GM12878 (cell line): ENCODE measurements around the gene LRRTM3. TPM values are rescaled to one million over a fixed set of nuclear protein-coding genes. Genes with fewer than 3 reads are reported as not detected.

Experiments
- ATAC-seq: fragments of 200-7000 bp; cut with Tn5 transposase; 3 replicates; pipeline ENCODE4 v1.9.1; 2020; ENCODE audit warnings: mild to moderate bottlenecking, moderate library complexity
- BruUV-seq: library from RNA; stranded (reverse); fragments of 400-500 nt; replicated peaks from 2 replicates; lab custom pipeline; 2021; lab: Mats Ljungman, UMichigan
- CTCF ChIA-PET: fragments of 300-600 bp; sonication (Branson Sonifier 250); formaldehyde crosslinking; extraction: SDS; loops from one replicate; lab custom pipeline; 2021; ENCODE audit warnings: inconsistent platforms; lab: Yijun Ruan, JAX
- POLR2A ChIA-PET: fragments of 350-600 bp; formaldehyde crosslinking; extraction: SDS; loops from one replicate; lab custom pipeline; 2021; ENCODE audit warnings: inconsistent platforms; lab: Charles Lee
- RAD21 ChIA-PET: fragments of 300-600 bp; sonication (Branson Sonifier 250); formaldehyde crosslinking; loops from one replicate; lab custom pipeline; 2023; ENCODE audit warnings: antibody characterized with exemption; ENCODE audit not compliant: unreplicated experiment; lab: Charles Lee
- SMC1A ChIA-PET: fragments of 300-600 bp; sonication (Branson Sonifier 250); formaldehyde crosslinking; loops from one replicate; lab custom pipeline; 2023; ENCODE audit not compliant: unreplicated experiment, uncharacterized antibody; lab: Charles Lee
- DNase-seq: peaks from one replicate; pipeline ENCODE4 v3.0.0-alpha.2; 2011; ENCODE audit warnings: low read depth, low spot score
- FAIRE-seq: peaks from 3 replicates; lab custom pipeline; 2011; peaks lifted over from hg19 to GRCh38; lab: Jason Lieb, UNC
- H2AFZ ChIP-seq: 2 replicates; pipeline ENCODE4 v1.6.0; 2011; ENCODE audit warnings: low read depth, low read length, control low read depth; ENCODE audit not compliant: control insufficient read depth
- H3K27ac ChIP-seq: 2 replicates; pipeline ENCODE4 v1.5.1; 2011; ENCODE audit warnings: control low read depth; ENCODE audit not compliant: control insufficient read depth, insufficient read depth
- H3K27me3 ChIP-seq, 2 experiments: replicated peaks in 1 of 2; 2 replicates each; pipeline versions ENCODE4 v1.6.0 to v1.6.1; 2011; ENCODE audit warnings: low read length in 1 of 2; ENCODE audit not compliant: control insufficient read depth in 2 of 2, insufficient read depth in 2 of 2
- H3K36me3 ChIP-seq, 2 experiments: 2 replicates each; pipeline ENCODE4 v1.5.1; 2011; ENCODE audit warnings: low read length in 1 of 2; ENCODE audit not compliant: control insufficient read depth in 2 of 2, insufficient read depth in 2 of 2
- H3K4me1 ChIP-seq: 2 replicates; pipeline ENCODE4 v1.6.1; 2011; ENCODE audit warnings: mild to moderate bottlenecking, low read length, moderate library complexity, mixed read lengths; ENCODE audit not compliant: control insufficient read depth, insufficient read depth
- H3K4me2 ChIP-seq: 2 replicates; pipeline ENCODE4 v1.6.0; 2011; ENCODE audit warnings: control low read depth; ENCODE audit not compliant: control insufficient read depth, insufficient read depth
- H3K4me3 ChIP-seq: fragments of 200-600 bp; sonication (generic); 2 replicates; pipeline ENCODE4 v1.5.1; 2016
- H3K79me2 ChIP-seq: 2 replicates; pipeline ENCODE4 v1.6.0; 2011; ENCODE audit warnings: low read length; ENCODE audit not compliant: control insufficient read depth, insufficient read depth
- H3K9ac ChIP-seq: 2 replicates; pipeline ENCODE4 v1.8.0; 2011; ENCODE audit warnings: low read length, control low read depth, mixed read lengths; ENCODE audit not compliant: control insufficient read depth, insufficient read depth
- H3K9me3 ChIP-seq: replicated peaks from 3 replicates; pipeline ENCODE4 v1.5.1; 2011; ENCODE audit warnings: mild to moderate bottlenecking, low read length; ENCODE audit not compliant: control insufficient read depth, insufficient read depth
- H4K20me1 ChIP-seq: 2 replicates; pipeline ENCODE4 v1.6.0; 2011; ENCODE audit not compliant: control insufficient read depth, insufficient read depth
- BRCA1 ChIP-seq: IDR thresholded peaks from 2 replicates; pipeline ENCODE4 v1.6.1; 2011; ENCODE audit warnings: low read depth, low read length, improper control_type of control experiment
- EED ChIP-seq: sonication (generic); IDR thresholded peaks from 2 replicates; pipeline ENCODE4 v1.6.1; 2016; ENCODE audit warnings: antibody characterized with exemption, low read depth
- HDAC6 ChIP-seq: fragments of 200-600 bp; sonication (generic); IDR thresholded peaks from one replicate; pipeline ENCODE4 v1.8.0; 2017; ENCODE audit warnings: antibody characterized with exemption; ENCODE audit not compliant: unreplicated experiment
- KDM1A ChIP-seq: fragments of 200-600 bp; sonication (generic); IDR thresholded peaks from 2 replicates; pipeline ENCODE4 v1.6.1; 2016; ENCODE audit warnings: borderline replicate concordance
- LARP7 ChIP-seq: fragments of 450-650 bp; IDR thresholded peaks from 2 replicates; pipeline ENCODE4 v1.6.1; 2017; ENCODE audit warnings: mild to moderate bottlenecking
- MTA3 ChIP-seq: IDR thresholded peaks from 2 replicates; pipeline ENCODE4 v1.6.1; 2012; ENCODE audit warnings: low read length, inconsistent platforms, borderline replicate concordance
- MXI1 ChIP-seq: fragments of 150-350 bp; IDR thresholded peaks from 2 replicates; pipeline ENCODE4 v1.6.1; 2011; ENCODE audit warnings: low read depth, mild to moderate bottlenecking, inconsistent platforms, low read length, improper control_type of control experiment
- NR2F1 ChIP-seq: fragments of 450-650 bp; conservative IDR thresholded peaks from 2 replicates; pipeline ENCODE4 v1.6.1; 2017; ENCODE audit warnings: mild to moderate bottlenecking
- PAX8 ChIP-seq: fragments of 450-650 bp; IDR thresholded peaks from 2 replicates; pipeline ENCODE4 v1.6.1; 2017; ENCODE audit warnings: mild to moderate bottlenecking, moderate library complexity
- SMARCA5 ChIP-seq: fragments of 450-650 bp; IDR thresholded peaks from 2 replicates; pipeline ENCODE4 v1.6.1; 2017; ENCODE audit warnings: mild to moderate bottlenecking
- WGBS: methylation state at CpG from one replicate; pipeline ENCODE4 v1.1.6; 2016; ENCODE audit warnings: low lambda C conversion rate; ENCODE audit not compliant: insufficient replicate concordance, insufficient coverage; ENCODE audit errors: missing lambda C conversion rate; 5-methylcytosine and 5-hydroxymethylcytosine counted together
- in situ Hi-C: fragments of 300-500 bp; cut with MboI; formaldehyde crosslinking; loops from 9 replicates; pipeline ENCODE4 v1.14.3; 2018; ENCODE audit warnings: mixed read lengths
- intact Hi-C: fragments of 100-400 bp; cut with micrococcal nuclease; formaldehyde crosslinking; loops from one replicate; pipeline ENCODE4 v1.14.2; 2022; ENCODE audit not compliant: unreplicated experiment
- polyA plus RNA-seq, 11 experiments: library from polyadenylated mRNA; depleted of rRNA in 4 of 11; unstranded in 6 of 11; stranded (reverse) in 5 of 11; fragments of >200 nt; fragmentation: Nextera tagmentation in 4 of 11; fragmentation: Illumina TruSeq in 1 of 11; extraction: Ambion mirVana in 4 of 11; extraction: Trizol in 1 of 11; gene quantifications; 1 replicate in 1 of 11; 2 replicates in 10 of 11; pipeline versions ENCODE4 v1.2.1 to v1.2.3, GENCODE V29; 2011 to 2016; ENCODE audit warnings: inconsistent platforms in 2 of 11, missing spikeins in 2 of 11, low read depth in 1 of 11
- total RNA-seq, 4 experiments: library from RNA; depleted of rRNA in 3 of 4; stranded (reverse); fragments of >200 nt in 3 of 4; fragmentation: Illumina TruSeq in 1 of 4; extraction: Trizol in 1 of 4; gene quantifications; 2 replicates each; pipeline versions ENCODE4 v1.2.1 to v1.2.3, GENCODE V29; 2013 to 2021
- TF ChIP-seq, protein P1 (sequence below): IDR thresholded peaks from 2 replicates; pipeline ENCODE4 v1.6.1; 2012; ENCODE audit warnings: low read depth, low read length, improper control_type of control experiment
- TF ChIP-seq, protein P2 (sequence below): fragments of 450-650 bp; formaldehyde crosslinking; IDR thresholded peaks from 2 replicates; pipeline ENCODE4 v1.4.0; 2022; ENCODE audit warnings: mild to moderate bottlenecking, moderate library complexity
- TF ChIP-seq, protein P3 (sequence below): IDR thresholded peaks from 2 replicates; pipeline ENCODE4 v1.6.1; 2012; ENCODE audit warnings: mild to moderate bottlenecking, low read depth, low read length
- TF ChIP-seq, protein P4 (sequence below): fragments of 450-650 bp; IDR thresholded peaks from 2 replicates; pipeline ENCODE4 v1.6.1; 2016; ENCODE audit warnings: mild to moderate bottlenecking

The LRRTM3 gene
- total and polyA plus RNA-seq, 10 of the 15 experiments (the other 5 are each of a cell fraction or from before 2014, with no cell fraction given) = not detected

DNA sequence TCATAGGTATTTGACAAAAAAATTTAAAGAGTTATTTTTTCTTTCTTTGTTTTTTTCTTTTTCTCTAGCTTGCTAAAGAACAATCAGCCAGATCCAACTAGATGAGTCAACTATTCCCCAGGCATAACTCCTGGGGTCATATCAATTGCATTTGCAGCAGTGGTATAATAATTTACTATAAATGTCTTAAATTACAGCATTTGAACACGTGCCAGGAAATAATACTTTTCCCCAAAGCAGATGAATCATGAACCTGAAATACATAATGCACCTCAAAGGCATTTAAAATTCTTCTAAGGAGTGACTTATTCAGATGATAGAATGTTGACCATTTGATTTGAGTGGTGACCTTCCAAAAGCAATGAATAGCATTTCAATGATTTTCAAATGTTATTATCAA lies 190.1 kb downstream of the LRRTM3 start (continued):
- TF ChIP-seq SMARCA5 = no peak
- TF ChIP-seq, protein P1, sequence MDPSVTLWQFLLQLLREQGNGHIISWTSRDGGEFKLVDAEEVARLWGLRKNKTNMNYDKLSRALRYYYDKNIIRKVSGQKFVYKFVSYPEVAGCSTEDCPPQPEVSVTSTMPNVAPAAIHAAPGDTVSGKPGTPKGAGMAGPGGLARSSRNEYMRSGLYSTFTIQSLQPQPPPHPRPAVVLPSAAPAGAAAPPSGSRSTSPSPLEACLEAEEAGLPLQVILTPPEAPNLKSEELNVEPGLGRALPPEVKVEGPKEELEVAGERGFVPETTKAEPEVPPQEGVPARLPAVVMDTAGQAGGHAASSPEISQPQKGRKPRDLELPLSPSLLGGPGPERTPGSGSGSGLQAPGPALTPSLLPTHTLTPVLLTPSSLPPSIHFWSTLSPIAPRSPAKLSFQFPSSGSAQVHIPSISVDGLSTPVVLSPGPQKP = no peak

DNA sequence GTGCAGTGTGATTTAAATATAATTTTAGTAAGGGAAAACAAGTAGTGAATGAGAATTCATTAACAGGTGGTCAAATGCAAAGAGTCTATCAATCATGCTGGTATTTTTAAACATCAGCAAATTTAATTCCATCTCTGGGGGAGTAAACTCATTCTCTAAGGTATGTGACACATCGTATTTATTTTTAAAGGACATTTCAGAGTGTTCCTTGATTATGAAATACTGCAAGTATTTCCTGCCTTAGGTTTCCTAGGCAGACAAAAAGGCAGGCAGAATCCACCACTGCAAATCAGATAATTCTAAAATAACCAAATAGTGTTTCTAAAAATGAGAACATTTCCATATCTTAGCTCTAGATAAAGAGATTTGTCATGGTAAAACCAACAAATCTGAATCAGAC lies 193.8 kb downstream of the LRRTM3 start:
- H4K20me1 ChIP-seq = no peaks in the 10 kb centered on the region
- no peak overlapping the region for H3K4me2 ChIP-seq
- no peaks in the 10 kb centered on the region for H3K27me3 ChIP-seq
- H3K9me3 ChIP-seq = no peaks in the 10 kb centered on the region
- no peak overlapping the region for H3K27ac ChIP-seq
- CTCF ChIA-PET = no interaction called here
- intact Hi-C loops (no loop called here), in situ Hi-C loops (no loop called here)
- POLR2A ChIA-PET = interaction anchor here (0.5 to 0.6 kb wide), 2 partner anchors 19 to 1212 kb away, joined by 3 to 4 read pairs; partner anchors contain the start of gene HNRNPH3
- H2AFZ ChIP-seq = no peak overlapping the region
- ATAC-seq (no peak), DNase-seq (no peak), FAIRE-seq (no peak)
- SMC1A ChIA-PET = interaction anchor here (0.9 kb wide), 1 partner anchor 19 kb away, joined by 3 read pairs; no protein-coding TSS in a partner anchor
- no peaks in the 10 kb centered on the region for H3K79me2 ChIP-seq
- no peaks in the 10 kb centered on the region for H3K36me3 ChIP-seq
- H3K4me3 ChIP-seq = no peak overlapping the region
- H3K4me1 ChIP-seq = no peaks in the 10 kb centered on the region
- RAD21 ChIA-PET = no interaction called here
- WGBS = 0% methylated on average over 1 of the region's 1 CpG
- no peak overlapping the region for H3K9ac ChIP-seq
- no TSS peak for BruUV-seq
- TF ChIP-seq EED (no peak), HDAC6 (no peak), KDM1A (no peak), MTA3 (no peak), NR2F1 (no peak), MXI1 (no peak), BRCA1 (no peak), PAX8 (no peak), LARP7 (no peak)
- TF ChIP-seq, protein P2, sequence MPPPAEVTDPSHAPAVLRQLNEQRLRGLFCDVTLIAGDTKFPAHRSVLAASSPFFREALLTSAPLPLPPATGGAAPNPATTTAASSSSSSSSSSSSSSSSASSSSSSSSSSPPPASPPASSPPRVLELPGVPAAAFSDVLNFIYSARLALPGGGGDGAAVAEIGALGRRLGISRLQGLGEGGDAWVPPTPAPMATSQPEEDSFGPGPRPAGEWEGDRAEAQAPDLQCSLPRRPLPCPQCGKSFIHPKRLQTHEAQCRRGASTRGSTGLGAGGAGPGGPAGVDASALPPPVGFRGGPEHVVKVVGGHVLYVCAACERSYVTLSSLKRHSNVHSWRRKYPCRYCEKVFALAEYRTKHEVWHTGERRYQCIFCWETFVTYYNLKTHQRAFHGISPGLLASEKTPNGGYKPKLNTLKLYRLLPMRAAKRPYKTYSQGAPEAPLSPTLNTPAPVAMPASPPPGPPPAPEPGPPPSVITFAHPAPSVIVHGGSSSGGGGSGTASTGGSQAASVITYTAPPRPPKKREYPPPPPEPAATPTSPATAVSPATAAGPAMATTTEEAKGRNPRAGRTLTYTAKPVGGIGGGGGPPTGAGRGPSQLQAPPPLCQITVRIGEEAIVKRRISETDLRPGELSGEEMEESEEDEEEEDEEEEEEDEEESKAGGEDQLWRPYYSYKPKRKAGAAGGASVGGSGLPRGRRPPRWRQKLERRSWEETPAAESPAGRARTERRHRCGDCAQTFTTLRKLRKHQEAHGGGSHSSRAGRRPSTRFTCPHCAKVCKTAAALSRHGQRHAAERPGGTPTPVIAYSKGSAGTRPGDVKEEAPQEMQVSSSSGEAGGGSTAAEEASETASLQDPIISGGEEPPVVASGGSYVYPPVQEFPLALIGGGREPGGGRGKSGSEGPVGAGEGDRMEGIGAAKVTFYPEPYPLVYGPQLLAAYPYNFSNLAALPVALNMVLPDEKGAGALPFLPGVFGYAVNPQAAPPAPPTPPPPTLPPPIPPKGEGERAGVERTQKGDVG = no peak
- TF ChIP-seq, protein P3, sequence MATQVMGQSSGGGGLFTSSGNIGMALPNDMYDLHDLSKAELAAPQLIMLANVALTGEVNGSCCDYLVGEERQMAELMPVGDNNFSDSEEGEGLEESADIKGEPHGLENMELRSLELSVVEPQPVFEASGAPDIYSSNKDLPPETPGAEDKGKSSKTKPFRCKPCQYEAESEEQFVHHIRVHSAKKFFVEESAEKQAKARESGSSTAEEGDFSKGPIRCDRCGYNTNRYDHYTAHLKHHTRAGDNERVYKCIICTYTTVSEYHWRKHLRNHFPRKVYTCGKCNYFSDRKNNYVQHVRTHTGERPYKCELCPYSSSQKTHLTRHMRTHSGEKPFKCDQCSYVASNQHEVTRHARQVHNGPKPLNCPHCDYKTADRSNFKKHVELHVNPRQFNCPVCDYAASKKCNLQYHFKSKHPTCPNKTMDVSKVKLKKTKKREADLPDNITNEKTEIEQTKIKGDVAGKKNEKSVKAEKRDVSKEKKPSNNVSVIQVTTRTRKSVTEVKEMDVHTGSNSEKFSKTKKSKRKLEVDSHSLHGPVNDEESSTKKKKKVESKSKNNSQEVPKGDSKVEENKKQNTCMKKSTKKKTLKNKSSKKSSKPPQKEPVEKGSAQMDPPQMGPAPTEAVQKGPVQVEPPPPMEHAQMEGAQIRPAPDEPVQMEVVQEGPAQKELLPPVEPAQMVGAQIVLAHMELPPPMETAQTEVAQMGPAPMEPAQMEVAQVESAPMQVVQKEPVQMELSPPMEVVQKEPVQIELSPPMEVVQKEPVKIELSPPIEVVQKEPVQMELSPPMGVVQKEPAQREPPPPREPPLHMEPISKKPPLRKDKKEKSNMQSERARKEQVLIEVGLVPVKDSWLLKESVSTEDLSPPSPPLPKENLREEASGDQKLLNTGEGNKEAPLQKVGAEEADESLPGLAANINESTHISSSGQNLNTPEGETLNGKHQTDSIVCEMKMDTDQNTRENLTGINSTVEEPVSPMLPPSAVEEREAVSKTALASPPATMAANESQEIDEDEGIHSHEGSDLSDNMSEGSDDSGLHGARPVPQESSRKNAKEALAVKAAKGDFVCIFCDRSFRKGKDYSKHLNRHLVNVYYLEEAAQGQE = no peak
- TF ChIP-seq, protein P4, sequence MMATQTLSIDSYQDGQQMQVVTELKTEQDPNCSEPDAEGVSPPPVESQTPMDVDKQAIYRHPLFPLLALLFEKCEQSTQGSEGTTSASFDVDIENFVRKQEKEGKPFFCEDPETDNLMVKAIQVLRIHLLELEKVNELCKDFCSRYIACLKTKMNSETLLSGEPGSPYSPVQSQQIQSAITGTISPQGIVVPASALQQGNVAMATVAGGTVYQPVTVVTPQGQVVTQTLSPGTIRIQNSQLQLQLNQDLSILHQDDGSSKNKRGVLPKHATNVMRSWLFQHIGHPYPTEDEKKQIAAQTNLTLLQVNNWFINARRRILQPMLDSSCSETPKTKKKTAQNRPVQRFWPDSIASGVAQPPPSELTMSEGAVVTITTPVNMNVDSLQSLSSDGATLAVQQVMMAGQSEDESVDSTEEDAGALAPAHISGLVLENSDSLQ = no peak
